Measurements from ENCODE around the gene ETV7.
"Not testable (repeated sequence)": the region's sequence is repeated elsewhere in the genome, so short reads cannot be mapped to it uniquely, and the experiment has no call there.

Gene ETV7

DNA sequence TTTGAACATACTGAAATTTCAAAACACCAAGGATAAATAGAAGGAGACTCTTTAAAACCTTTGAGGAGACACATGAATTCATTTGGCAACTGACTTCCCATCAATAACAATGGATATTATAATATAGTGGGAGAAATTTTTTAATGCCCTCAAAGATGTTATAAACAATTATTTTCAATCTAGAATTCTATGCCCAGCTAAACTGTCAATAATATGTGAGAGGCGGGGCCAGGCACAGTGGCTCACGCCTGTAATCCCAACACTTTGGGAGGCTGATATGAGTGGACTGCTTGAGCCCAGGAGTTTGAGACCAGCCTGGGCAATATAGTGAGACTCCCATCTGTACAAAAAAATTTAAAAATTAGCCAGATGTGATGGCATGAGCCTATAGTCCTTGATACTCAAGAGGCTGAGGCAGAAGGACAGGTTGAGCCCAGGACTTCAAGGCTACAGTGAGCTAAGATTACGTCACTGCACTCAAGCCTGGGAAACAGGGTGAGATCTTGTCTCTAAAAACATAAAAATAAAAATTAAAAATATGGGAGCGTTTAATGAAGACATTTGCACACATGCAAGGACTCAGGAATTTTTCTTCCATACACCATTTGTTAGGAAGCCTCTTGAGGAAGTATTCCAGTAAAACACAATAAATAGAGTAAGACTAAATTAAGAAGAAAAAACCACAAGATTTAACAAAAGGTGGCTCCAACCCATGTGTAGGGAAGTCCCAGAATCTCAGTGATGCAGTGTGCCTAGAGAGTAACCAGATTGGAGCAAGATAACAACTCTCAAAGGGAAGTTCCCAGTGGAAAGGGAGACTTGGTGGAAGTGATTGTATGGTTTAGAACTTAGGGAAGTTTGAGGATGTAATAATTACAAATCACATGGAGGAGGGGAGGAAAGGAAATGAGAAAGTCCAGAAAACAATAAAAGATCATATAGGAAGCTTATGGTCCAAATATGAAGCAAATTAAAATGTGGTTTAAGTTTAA is 26.3 kb upstream of the ETV7 start:
- Histone ChIP-seq H3K36me3 (ENCODE audit: insufficient read depth, low read length) (no peaks in the 10 kb centered on the region), H3K4me3 (ENCODE audit: low read length) (no peak overlapping the region), H3K27me3 (ENCODE audit: insufficient read depth, low read length) (no peaks in the 10 kb centered on the region), H2AFZ (ENCODE audit: low read depth, low read length) (no peak overlapping the region), H3K9me3 (ENCODE audit: low read length) (no peaks in the 10 kb centered on the region), H3K4me1 (ENCODE audit: insufficient read depth, low read length) (no peaks in the 10 kb centered on the region)

DNA sequence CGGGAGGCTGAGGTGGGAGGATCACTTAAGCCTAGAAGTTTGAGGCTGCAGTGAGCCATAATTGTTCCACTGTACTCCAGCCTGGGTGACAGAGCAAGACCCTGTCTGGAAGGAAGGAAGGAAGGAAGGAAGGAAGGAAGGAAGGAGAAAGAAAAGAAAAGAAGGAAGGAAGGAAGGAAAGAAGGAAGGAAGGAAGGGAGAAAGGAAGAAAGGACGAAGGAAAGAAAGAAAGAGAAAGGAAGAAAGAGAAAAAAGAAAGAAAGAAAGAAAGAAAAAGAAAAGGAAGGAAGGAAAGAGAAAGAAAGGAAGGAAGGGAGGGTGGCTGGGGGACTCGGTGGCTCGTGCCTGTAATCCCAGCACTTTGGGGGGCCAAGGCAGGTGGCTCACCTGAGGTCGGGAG is 22.2 kb upstream of the ETV7 start:
- not testable (repeated sequence) for H3K36me3 ChIP-seq (ENCODE audit: insufficient read depth, low read length); H3K4me1 ChIP-seq (ENCODE audit: insufficient read depth, low read length); H3K27me3 ChIP-seq (ENCODE audit: insufficient read depth, low read length); H3K4me3 ChIP-seq (ENCODE audit: low read length); H3K9me3 ChIP-seq (ENCODE audit: low read length); H2AFZ ChIP-seq (ENCODE audit: low read depth, low read length)

DNA sequence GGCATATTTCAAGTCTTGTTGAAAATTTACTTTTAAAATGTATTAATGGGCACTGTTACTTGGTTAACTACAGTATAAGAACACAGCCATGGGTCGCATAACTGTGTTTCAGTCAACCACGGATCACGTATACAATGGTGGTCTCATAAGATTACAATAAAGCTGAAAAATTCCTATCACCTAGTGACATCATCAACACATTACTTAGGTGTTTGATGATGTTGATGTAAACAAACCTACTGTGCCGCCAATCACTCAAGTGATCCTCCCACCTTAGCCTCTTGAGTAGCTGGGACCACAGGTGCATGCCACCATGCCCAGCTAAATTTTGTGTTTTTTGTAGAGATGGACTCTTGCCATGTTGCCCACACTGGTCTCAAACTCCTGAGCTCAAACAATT is 16.7 kb upstream of the ETV7 start:
- H3K36me3 ChIP-seq (ENCODE audit: insufficient read depth, low read length), result no peaks in the 10 kb centered on the region
- no peak overlapping the region for H3K4me3 ChIP-seq (ENCODE audit: low read length)
- H3K27me3 ChIP-seq (ENCODE audit: insufficient read depth, low read length), result peaks cover 3% of the 10 kb centered on the region
- H3K9me3 ChIP-seq (ENCODE audit: low read length), result no peaks in the 10 kb centered on the region
- H3K4me1 ChIP-seq (ENCODE audit: insufficient read depth, low read length), result no peaks in the 10 kb centered on the region
- no peak overlapping the region for H2AFZ ChIP-seq (ENCODE audit: low read depth, low read length)

DNA sequence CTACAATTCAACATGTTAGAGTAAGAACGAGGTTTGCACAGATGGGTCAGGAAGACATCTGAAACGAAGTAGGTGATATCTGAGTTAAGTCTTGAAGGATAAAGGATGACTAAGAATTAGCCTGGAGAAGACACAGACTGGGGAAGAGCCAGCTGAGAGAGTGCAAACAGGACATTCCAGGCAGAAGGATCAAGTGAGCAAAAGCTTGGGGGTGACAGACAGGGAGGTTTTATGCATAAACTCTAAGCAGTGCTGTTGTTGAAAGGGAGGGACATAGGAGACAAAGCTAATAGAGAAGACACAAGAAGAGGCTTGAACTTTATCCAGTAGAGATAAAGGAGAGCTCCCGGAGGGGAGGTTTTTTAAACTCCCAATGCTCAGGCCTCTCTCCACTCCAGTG is 15.0 kb upstream of the ETV7 start:
- Histone ChIP-seq H3K9me3 (ENCODE audit: low read length) (no peaks in the 10 kb centered on the region), H2AFZ (ENCODE audit: low read depth, low read length) (no peak overlapping the region), H3K4me3 (ENCODE audit: low read length) (no peak overlapping the region), H3K4me1 (ENCODE audit: insufficient read depth, low read length) (no peaks in the 10 kb centered on the region), H3K36me3 (ENCODE audit: insufficient read depth, low read length) (no peaks in the 10 kb centered on the region), H3K27me3 (ENCODE audit: insufficient read depth, low read length) (peaks cover 3% of the 10 kb centered on the region)

DNA sequence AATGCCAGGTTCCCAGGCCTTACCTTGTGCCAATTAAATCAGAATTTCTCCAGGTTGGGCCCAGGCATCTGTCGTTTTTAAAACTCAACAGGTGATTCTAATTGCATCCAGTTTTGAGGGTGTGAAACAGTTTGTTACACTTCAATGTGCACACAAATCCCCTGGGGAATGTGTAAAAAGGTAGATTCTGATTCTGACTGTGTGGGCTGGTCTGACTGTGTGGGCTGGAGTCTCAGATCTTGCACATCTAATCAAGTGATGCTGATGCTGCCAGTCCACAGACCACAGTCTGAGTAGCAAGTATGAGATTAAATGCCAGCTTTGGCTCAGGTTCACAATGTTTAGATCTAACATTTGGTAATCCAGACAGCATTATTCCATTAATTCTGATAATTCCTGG is 12.5 kb upstream of the ETV7 start:
- H3K4me3 ChIP-seq (ENCODE audit: low read length), result no peak overlapping the region
- no peaks in the 10 kb centered on the region for H3K4me1 ChIP-seq (ENCODE audit: insufficient read depth, low read length)
- peaks cover 3% of the 10 kb centered on the region for H3K27me3 ChIP-seq (ENCODE audit: insufficient read depth, low read length)
- H2AFZ ChIP-seq (ENCODE audit: low read depth, low read length), result no peak overlapping the region
- H3K36me3 ChIP-seq (ENCODE audit: insufficient read depth, low read length), result no peaks in the 10 kb centered on the region
- H3K9me3 ChIP-seq (ENCODE audit: low read length), result no peaks in the 10 kb centered on the region

DNA sequence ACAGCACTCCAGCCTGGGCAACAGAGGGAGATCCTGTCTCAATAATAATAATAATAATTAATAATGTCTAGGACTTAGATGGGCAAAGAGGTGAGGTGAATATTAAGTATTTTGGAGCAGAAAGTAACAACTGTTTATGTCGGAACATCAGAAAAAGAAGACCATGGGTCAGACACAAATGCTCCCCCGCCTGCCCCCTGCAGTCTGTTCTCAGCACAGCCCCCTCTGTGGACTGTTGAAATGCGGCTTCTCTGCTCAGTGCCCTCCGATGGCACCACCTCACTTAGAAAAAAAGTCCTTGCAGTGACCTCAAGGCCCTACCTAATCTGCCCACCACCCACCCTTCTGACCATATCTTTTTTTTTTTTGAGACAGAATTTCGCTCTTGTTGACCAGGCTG is 5.2 kb upstream of the ETV7 start:
- H3K4me3 ChIP-seq (ENCODE audit: low read length), result no peak overlapping the region
- no peaks in the 10 kb centered on the region for H3K9me3 ChIP-seq (ENCODE audit: low read length)
- H2AFZ ChIP-seq (ENCODE audit: low read depth, low read length), result no peak overlapping the region
- no peaks in the 10 kb centered on the region for H3K36me3 ChIP-seq (ENCODE audit: insufficient read depth, low read length)
- peaks cover 5% of the 10 kb centered on the region for H3K4me1 ChIP-seq (ENCODE audit: insufficient read depth, low read length)
- H3K27me3 ChIP-seq (ENCODE audit: insufficient read depth, low read length), result peaks cover 30% of the 10 kb centered on the region

DNA sequence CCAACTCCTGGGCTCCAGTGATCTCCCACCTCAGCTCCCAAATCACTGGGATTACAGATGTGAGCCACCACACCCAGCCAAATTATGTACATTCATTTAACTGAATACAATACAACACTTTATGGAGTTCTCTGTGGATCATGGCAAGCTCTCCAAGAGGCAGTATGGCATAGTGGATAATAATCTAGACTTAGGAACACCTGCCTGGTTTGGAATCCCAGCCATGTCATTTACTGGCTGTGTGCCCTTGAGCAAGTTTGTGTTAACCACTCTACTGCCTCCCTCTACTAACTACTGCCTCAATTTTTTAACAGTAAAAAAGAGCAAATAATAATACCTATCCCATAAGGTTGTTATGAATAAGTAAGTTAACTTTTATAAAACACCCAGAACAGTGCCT is 1.9 kb upstream of the ETV7 start:
- H3K36me3 ChIP-seq (ENCODE audit: insufficient read depth, low read length), result no peaks in the 10 kb centered on the region
- H3K4me3 ChIP-seq (ENCODE audit: low read length), result no peak overlapping the region
- peaks cover 1% of the 10 kb centered on the region for H3K9me3 ChIP-seq (ENCODE audit: low read length)
- no peak overlapping the region for H2AFZ ChIP-seq (ENCODE audit: low read depth, low read length)
- H3K27me3 ChIP-seq (ENCODE audit: insufficient read depth, low read length), result peaks cover 53% of the 10 kb centered on the region
- peaks cover 18% of the 10 kb centered on the region for H3K4me1 ChIP-seq (ENCODE audit: insufficient read depth, low read length)

DNA sequence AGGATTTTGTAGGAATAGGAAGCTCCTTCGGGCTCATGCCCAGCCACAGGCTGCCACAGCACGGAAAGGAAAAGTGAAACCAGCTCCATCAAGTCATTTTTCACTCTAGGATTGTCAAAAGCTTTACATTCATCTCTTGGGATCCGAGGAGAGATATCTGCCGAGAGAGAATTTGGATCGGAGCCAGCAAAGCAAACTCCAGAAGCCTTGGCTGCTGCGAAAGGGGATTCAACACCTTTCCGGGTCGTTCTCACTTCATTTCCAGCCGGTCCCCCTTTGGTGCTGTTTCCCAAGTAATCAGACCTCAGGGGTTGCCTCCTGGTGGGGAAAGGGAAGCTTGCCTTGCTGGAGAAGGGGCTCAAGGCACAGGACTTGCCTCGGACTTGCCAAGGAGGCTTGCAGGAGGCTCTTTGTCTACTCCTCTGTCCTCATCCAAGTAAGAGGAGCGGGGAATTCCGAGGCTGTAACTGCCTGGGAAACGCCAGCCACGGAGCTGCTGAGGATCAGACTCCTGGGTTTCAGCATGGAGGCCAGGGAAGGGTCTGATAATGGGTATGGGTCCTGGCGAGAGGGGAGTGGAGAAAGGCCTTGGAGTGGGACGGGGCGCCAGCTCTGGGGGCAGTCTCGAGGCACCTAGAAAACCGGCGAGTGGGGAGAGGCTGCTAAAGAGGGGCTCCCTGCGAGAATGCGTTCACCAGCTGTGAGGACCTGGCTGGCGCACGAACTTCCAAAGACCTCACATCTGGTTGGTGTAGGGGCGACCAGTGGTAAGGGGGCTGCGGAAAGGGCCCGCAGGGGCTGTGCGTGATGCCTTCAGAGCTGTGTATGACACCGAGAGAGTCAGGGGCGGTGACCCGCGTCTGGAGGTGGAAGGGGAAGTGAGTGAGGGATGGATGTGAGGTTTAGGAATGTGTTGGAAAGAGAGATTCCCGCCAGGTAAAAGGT is 702 bp downstream of the ETV7 start:
- H3K4me3 ChIP-seq (ENCODE audit: low read length), result peak overlapping the region; percentile 27
- H3K27me3 ChIP-seq (ENCODE audit: insufficient read depth, low read length), result peaks cover 62% of the 10 kb centered on the region
- H2AFZ ChIP-seq (ENCODE audit: low read depth, low read length), result peak overlapping the region; percentile 34
- no peaks in the 10 kb centered on the region for H3K36me3 ChIP-seq (ENCODE audit: insufficient read depth, low read length)
- H3K9me3 ChIP-seq (ENCODE audit: low read length), result peaks cover 1% of the 10 kb centered on the region
- H3K4me1 ChIP-seq (ENCODE audit: insufficient read depth, low read length), result peaks cover 18% of the 10 kb centered on the region

DNA sequence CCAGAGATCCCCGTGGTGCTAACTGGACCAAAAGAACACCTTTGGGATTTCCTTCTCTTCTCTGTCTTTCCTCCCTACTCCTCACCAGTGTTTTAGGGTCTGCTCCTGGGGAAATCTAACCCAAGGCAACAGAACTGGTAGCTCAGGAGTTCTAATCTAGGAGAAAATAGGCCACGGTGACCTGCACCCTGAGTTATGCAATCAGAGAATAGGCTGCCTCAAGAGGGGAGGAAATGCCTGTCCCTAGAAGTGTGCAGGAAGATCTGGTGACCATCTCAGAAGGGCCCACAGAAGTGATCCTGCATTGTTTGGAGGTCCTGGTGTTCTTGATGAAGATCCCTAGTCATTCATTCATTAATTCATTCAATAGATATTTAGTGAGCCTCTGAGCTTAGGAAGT is 3.4 kb downstream of the ETV7 start:
- peaks cover 18% of the 10 kb centered on the region for H3K4me1 ChIP-seq (ENCODE audit: insufficient read depth, low read length)
- no peak overlapping the region for H3K4me3 ChIP-seq (ENCODE audit: low read length)
- no peaks in the 10 kb centered on the region for H3K36me3 ChIP-seq (ENCODE audit: insufficient read depth, low read length)
- H3K27me3 ChIP-seq (ENCODE audit: insufficient read depth, low read length), result peaks cover 45% of the 10 kb centered on the region
- no peak overlapping the region for H2AFZ ChIP-seq (ENCODE audit: low read depth, low read length)
- H3K9me3 ChIP-seq (ENCODE audit: low read length), result peaks cover 1% of the 10 kb centered on the region

DNA sequence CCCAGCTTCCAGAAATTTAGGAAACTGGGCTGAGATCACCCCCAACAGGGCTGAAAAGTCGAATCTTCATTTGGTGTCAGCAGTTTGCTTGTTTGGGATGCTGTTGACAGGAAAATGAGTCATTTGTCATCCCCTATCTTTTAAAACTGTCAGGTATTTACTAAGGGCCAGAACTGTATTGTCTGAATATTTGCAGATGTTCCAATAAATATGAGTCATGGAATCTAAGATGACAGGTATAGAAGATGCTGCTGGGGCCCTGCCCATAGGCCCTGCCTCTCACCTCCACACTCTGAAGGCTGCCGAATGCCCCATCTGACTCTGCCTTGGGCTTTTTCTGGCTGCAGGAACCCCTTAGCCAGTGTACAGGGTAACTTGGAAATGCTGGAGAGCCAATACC is 3.9 kb downstream of the ETV7 start:
- peaks cover 41% of the 10 kb centered on the region for H3K27me3 ChIP-seq (ENCODE audit: insufficient read depth, low read length)

DNA sequence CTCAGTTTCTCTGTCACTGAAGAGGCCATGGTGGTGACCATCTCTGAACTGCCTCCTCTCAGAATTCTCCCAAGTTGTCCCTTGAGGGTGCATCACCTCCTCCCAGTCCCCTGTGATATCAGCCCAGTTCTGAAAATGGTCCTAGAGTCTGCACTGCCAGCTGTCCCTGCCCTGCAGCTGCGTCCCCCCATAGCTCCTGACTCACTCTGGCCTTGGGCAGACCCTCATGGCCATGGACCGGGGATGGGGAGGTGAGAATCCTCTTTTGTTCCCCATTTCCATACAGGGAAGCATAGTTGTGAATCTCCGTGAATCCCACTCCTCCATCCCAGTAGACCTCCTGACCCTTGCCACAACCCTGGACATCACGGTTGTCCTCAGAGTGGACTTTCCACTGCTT is 4.5 kb downstream of the ETV7 start:
- Histone ChIP-seq H2AFZ (ENCODE audit: low read depth, low read length) (no peak overlapping the region), H3K4me1 (ENCODE audit: insufficient read depth, low read length) (peaks cover 16% of the 10 kb centered on the region), H3K4me3 (ENCODE audit: low read length) (no peak overlapping the region), H3K9me3 (ENCODE audit: low read length) (peaks cover 1% of the 10 kb centered on the region), H3K27me3 (ENCODE audit: insufficient read depth, low read length) (peaks cover 35% of the 10 kb centered on the region), H3K36me3 (ENCODE audit: insufficient read depth, low read length) (no peaks in the 10 kb centered on the region)

More for the DNA sequence above, 3.9 kb downstream of the ETV7 start:
- H2AFZ ChIP-seq (ENCODE audit: low read depth, low read length), result no peak overlapping the region
- peaks cover 1% of the 10 kb centered on the region for H3K9me3 ChIP-seq (ENCODE audit: low read length)
- no peak overlapping the region for H3K4me3 ChIP-seq (ENCODE audit: low read length)
- H3K4me1 ChIP-seq (ENCODE audit: insufficient read depth, low read length), result peaks cover 18% of the 10 kb centered on the region
- no peaks in the 10 kb centered on the region for H3K36me3 ChIP-seq (ENCODE audit: insufficient read depth, low read length)

DNA sequence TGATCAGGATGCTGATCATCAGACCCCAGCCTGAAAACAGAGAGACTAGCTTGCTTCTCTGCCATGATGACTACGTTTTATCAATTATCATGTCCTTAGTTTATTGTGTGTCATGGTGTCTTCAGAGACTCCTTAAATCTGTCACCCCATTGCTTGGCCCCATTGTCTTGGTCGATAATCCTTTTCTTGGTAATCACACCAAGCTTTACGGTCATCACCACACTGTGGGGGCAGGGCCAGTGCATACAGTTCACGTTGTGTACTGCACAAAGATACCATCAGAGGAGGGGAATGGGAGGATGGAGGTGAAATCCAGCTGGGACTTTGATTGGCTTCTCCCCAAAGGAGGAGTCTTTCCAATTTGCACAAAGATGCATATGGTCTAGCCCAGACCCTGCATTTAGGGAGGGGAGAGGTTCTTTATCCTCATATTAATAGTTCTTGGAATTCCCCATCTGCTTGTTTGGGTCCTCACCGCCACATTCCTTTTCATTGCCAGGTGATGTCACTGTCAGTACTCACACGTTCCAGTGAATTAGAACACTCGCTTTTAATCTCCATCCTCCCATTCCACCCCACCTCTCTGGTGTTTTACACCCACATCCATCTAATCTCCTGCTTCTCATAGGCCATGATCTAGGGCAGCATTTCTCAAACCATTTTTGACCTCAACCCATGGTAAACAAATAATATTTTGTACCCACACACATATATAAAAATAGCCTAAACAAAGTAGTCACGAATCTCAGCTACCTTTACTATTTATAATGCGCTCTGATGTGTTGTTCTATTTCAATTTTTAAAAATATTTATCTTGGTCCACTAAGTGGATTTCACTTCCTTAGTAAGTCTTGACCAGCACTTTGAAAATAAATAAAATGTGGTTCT is 5.7 kb downstream of the ETV7 start:
- peaks cover 23% of the 10 kb centered on the region for H3K27me3 ChIP-seq (ENCODE audit: insufficient read depth, low read length)

More for the DNA sequence above, 5.7 kb downstream of the ETV7 start:
- Histone ChIP-seq H3K4me3 (ENCODE audit: low read length) (no peak overlapping the region), H3K36me3 (ENCODE audit: insufficient read depth, low read length) (no peaks in the 10 kb centered on the region), H3K4me1 (ENCODE audit: insufficient read depth, low read length) (peaks cover 5% of the 10 kb centered on the region), H3K9me3 (ENCODE audit: low read length) (peaks cover 1% of the 10 kb centered on the region), H2AFZ (ENCODE audit: low read depth, low read length) (no peak overlapping the region)
